Smooth muscle cell (in vitro differentiated cells): ENCODE results near the gene ZBTB7C. TPM values are rescaled to one million over a fixed set of nuclear protein-coding genes. Genes with fewer than 3 reads are reported as not detected.

Source experiments
- DNase-seq: peaks from one replicate; lab custom pipeline; 2025; ENCODE audit not compliant: unreplicated experiment; lab: John Stamatoyannopoulos, UW
- H2AFZ ChIP-seq: fragments of 200-600 bp; sonication (generic); 2 replicates; pipeline ENCODE4 v1.6.0; 2016; ENCODE audit warnings: antibody characterized with exemption, low read depth, mild to moderate bottlenecking
- H3F3A ChIP-seq: fragments of 200-600 bp; sonication (generic); 2 replicates; pipeline ENCODE4 v1.6.0; 2017; ENCODE audit warnings: antibody characterized with exemption, low read depth
- H3K27ac ChIP-seq: fragments of 200-600 bp; sonication (generic); 2 replicates; pipeline ENCODE4 v1.5.1; 2016; ENCODE audit warnings: low read depth, mild to moderate bottlenecking
- H3K27me3 ChIP-seq: fragments of 200-600 bp; sonication (generic); 2 replicates; pipeline ENCODE4 v1.6.1; 2016; ENCODE audit warnings: low read depth, mild to moderate bottlenecking
- H3K36me3 ChIP-seq: fragments of 200-600 bp; sonication (generic); 2 replicates; pipeline ENCODE4 v1.5.1; 2016; ENCODE audit warnings: low read depth
- H3K4me1 ChIP-seq: fragments of 200-600 bp; sonication (generic); 2 replicates; pipeline ENCODE4 v1.5.1; 2016; ENCODE audit warnings: low read depth
- H3K4me2 ChIP-seq: fragments of 200-600 bp; sonication (generic); 2 replicates; pipeline ENCODE4 v1.6.0; 2016; ENCODE audit warnings: mild to moderate bottlenecking
- H3K4me3 ChIP-seq: fragments of 200-600 bp; sonication (generic); 2 replicates; pipeline ENCODE4 v1.5.1; 2016; ENCODE audit warnings: mild to moderate bottlenecking
- H3K79me2 ChIP-seq: fragments of 200-600 bp; sonication (generic); 2 replicates; pipeline ENCODE4 v1.6.0; 2016; ENCODE audit warnings: low read depth, mild to moderate bottlenecking
- H3K9ac ChIP-seq: fragments of 200-600 bp; sonication (generic); 2 replicates; pipeline ENCODE4 v1.6.0; 2016; ENCODE audit warnings: low read depth
- H3K9me3 ChIP-seq: fragments of 200-600 bp; sonication (generic); replicated peaks from 2 replicates; pipeline ENCODE4 v1.5.1; 2016; ENCODE audit warnings: low read depth
- H4K20me1 ChIP-seq: fragments of 200-600 bp; sonication (generic); 2 replicates; pipeline ENCODE4 v1.6.0; 2016; ENCODE audit warnings: low read depth
- WGBS: methylation state at CpG from one replicate; pipeline ENCODE4 v1.1.7; 2016; ENCODE audit warnings: low lambda C conversion rate; 5-methylcytosine and 5-hydroxymethylcytosine counted together
- polyA plus RNA-seq: library from polyadenylated mRNA; unstranded; fragments of >200 nt; fragmentation: Nextera tagmentation; extraction: Ambion mirVana; gene quantifications from 2 replicates; pipeline ENCODE4 v1.2.1, GENCODE V29; 2016
- total RNA-seq: library from RNA; depleted of rRNA; stranded (reverse); fragments of >200 nt; gene quantifications from 2 replicates; pipeline ENCODE4 v1.2.3, GENCODE V29; 2014
- TF ChIP-seq, protein P1 (sequence below): fragments of 200-600 bp; sonication (generic); IDR thresholded peaks from 2 replicates; pipeline ENCODE4 v1.5.1; 2017; ENCODE audit warnings: borderline replicate concordance, mild to moderate bottlenecking, antibody characterized with exemption; ENCODE audit not compliant: insufficient read depth, poor library complexity, severe bottlenecking

The ZBTB7C gene
- total and polyA plus RNA-seq, 2 experiments from 2014 or later: 0.48 to 0.63 TPM

DNA sequence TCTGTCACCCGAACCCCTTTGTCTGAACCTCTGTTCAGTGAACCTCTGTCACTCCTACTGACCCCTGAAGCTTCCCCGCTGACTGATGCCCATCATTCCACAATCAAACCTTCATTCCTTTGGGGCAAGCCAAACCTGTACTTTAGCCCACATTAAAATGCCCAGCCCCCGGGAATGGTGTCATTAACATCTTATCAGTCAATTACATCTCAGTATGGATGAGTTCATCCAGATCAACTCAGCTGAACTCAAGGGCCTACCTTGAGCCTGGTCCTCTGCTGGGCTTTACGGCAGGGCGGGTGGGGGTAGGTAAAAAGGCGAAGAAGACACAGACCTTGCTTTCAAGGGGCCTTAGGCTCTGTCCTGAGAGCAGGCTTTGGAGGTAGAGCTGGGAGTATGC is 324.3 kb downstream of the ZBTB7C start:
- TF ChIP-seq, protein P1, sequence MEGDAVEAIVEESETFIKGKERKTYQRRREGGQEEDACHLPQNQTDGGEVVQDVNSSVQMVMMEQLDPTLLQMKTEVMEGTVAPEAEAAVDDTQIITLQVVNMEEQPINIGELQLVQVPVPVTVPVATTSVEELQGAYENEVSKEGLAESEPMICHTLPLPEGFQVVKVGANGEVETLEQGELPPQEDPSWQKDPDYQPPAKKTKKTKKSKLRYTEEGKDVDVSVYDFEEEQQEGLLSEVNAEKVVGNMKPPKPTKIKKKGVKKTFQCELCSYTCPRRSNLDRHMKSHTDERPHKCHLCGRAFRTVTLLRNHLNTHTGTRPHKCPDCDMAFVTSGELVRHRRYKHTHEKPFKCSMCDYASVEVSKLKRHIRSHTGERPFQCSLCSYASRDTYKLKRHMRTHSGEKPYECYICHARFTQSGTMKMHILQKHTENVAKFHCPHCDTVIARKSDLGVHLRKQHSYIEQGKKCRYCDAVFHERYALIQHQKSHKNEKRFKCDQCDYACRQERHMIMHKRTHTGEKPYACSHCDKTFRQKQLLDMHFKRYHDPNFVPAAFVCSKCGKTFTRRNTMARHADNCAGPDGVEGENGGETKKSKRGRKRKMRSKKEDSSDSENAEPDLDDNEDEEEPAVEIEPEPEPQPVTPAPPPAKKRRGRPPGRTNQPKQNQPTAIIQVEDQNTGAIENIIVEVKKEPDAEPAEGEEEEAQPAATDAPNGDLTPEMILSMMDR: no peak
- Histone ChIP-seq H2AFZ (no peak overlapping the region), H3K79me2 (no peaks in the 10 kb centered on the region), H3K36me3 (no peaks in the 10 kb centered on the region), H3K4me2 (no peak overlapping the region), H3K27ac (no peak overlapping the region), H4K20me1 (no peaks in the 10 kb centered on the region), H3F3A (no peaks in the 10 kb centered on the region), H3K4me1 (no peaks in the 10 kb centered on the region), H3K9me3 (no peaks in the 10 kb centered on the region), H3K9ac (no peak overlapping the region), H3K4me3 (no peak overlapping the region), H3K27me3 (no peaks in the 10 kb centered on the region)
- WGBS: 86% methylated on average over 6 of the region's 6 CpGs
- DNase-seq: no peak

DNA sequence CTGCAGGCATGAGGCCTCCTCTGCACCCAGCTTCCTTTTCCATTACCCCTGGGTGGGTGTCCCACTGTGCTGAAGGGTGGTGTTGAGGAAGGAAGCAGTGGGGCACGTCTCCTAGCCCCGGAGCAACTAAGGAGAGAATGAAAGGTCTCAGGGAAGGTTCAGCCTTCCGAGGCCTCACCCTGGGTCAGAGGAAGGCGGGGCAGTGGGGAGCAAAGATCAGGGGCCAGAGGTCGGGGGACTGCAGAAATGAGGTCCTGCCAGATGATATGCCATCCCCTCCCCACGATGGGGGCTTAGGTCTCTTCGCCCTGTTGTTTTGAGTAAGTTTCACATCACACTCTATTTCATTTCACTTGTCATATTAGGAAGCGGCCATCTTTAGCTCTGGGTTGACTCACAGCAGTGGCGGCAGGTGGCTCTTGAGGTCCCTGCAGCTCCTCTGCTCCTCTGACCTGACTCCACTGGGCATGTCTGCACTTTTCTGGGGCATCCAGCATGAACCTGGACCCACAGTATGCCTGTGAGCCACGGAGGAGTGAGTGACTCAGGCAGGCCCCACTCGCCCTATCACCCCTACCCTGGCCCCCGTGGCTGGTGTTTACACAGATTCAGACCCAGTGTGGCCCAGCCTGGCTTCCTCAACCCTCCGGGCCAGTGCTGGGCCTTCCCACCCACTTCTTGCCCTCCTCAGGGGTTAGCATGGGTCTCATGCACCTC is 325.0 kb downstream of the ZBTB7C start:
- Histone ChIP-seq H3K27me3 (no peaks in the 10 kb centered on the region), H4K20me1 (no peaks in the 10 kb centered on the region), H3K4me2 (no peak overlapping the region), H3F3A (no peaks in the 10 kb centered on the region), H3K27ac (no peak overlapping the region), H3K4me3 (no peak overlapping the region), H3K4me1 (no peaks in the 10 kb centered on the region), H3K9me3 (no peaks in the 10 kb centered on the region), H3K36me3 (no peaks in the 10 kb centered on the region), H2AFZ (no peak overlapping the region), H3K9ac (no peak overlapping the region), H3K79me2 (no peaks in the 10 kb centered on the region)
- TF ChIP-seq, protein P1: no peak
- WGBS: 91% methylated on average over 13 of the region's 13 CpGs
- no peak for DNase-seq

DNA sequence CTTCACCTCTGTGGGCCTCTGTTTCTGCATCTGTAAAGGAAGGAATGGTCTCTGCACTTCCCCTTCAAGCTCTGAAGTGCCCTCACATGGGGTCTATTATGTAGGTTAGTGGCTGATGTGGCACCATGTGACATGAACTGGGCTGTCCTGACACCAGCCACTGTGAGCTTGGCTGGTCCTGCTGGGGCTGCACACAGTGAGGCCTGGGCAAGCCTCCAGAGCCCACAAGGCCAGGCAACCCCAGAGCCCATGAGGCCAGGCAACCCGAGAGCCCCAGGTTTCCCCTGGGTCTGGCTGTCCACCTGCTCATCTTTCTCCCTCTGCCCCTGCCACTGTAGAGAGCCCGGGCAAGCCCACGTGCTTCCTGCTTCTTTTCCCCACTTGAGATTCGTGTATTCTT is 328.6 kb downstream of the ZBTB7C start:
- no peaks in the 10 kb centered on the region for H3K27me3 ChIP-seq
- H3K4me1 ChIP-seq: no peaks in the 10 kb centered on the region
- DNase-seq: no peak
- no peak overlapping the region for H3K4me2 ChIP-seq
- H3K36me3 ChIP-seq: no peaks in the 10 kb centered on the region
- H3K9me3 ChIP-seq: no peaks in the 10 kb centered on the region
- no peaks in the 10 kb centered on the region for H4K20me1 ChIP-seq
- no peaks in the 10 kb centered on the region for H3F3A ChIP-seq
- TF ChIP-seq, protein P1: no peak
- 84% methylated on average over 4 of the region's 4 CpGs for WGBS
- H3K27ac ChIP-seq: no peak overlapping the region
- H3K4me3 ChIP-seq: no peak overlapping the region
- no peak overlapping the region for H2AFZ ChIP-seq
- H3K9ac ChIP-seq: no peak overlapping the region
- H3K79me2 ChIP-seq: no peaks in the 10 kb centered on the region

DNA sequence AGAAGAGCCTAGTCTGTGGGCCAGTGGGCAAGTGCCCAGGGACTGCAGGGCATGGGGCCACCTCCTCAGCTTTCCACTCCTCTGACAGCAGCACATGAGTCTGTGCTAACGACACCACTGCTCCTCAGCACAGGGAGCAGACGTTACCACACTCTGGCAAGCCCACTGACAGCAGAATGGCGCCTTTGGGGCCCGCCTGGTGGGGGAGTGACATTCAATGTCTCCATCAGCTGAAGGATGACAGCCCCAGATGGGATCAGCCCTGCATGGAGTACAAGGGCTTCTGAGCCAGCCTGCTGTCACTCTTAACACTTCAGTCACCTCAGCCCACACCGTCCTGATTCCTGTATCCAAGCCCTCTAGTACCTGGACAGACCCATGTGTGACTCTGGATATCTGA is 329.3 kb downstream of the ZBTB7C start:
- H3K4me1 ChIP-seq: no peaks in the 10 kb centered on the region
- 86% methylated on average over 5 of the region's 5 CpGs for WGBS
- DNase-seq: no peak
- no peaks in the 10 kb centered on the region for H3K27me3 ChIP-seq
- no peaks in the 10 kb centered on the region for H3F3A ChIP-seq
- TF ChIP-seq, protein P1: no peak
- no peaks in the 10 kb centered on the region for H3K36me3 ChIP-seq
- H3K27ac ChIP-seq: no peak overlapping the region
- H3K9me3 ChIP-seq: no peaks in the 10 kb centered on the region
- H4K20me1 ChIP-seq: no peaks in the 10 kb centered on the region
- H3K4me2 ChIP-seq: no peak overlapping the region
- H3K4me3 ChIP-seq: no peak overlapping the region
- no peak overlapping the region for H2AFZ ChIP-seq
- H3K9ac ChIP-seq: no peak overlapping the region
- no peaks in the 10 kb centered on the region for H3K79me2 ChIP-seq
